Measurements from ENCODE around the gene NINJ2.

- TF ChIP-seq CTCF (IDR thresholded peaks at IDR 0.05) (no peak), POLR2A (IDR thresholded peaks at IDR 0.05) (no peak)
These were observed 136.0 kb downstream of the NINJ2 start for GRCh38 chr12:527241-527640.

All from ovary (tissue), 3 donors.